D721Med (cell line): ENCODE data around the gene EIF2D.
A peak's percentile ranks its signal among the peaks of the same experiment; 100 is the strongest.

ENCODE experiments used
- DNase-seq: peaks from one replicate; pipeline ENCODE4 v3.0.0; 2011; ENCODE audit warnings: low spot score; ENCODE audit not compliant: insufficient read length
- FAIRE-seq: peaks from 2 replicates; lab custom pipeline; 2011; peaks lifted over from hg19 to GRCh38; lab: Jason Lieb, UNC
- CTCF ChIP-seq: IDR thresholded peaks from 2 replicates; pipeline ENCODE4 v1.5.1; 2012; ENCODE audit warnings: mild to moderate bottlenecking, control low read depth; ENCODE audit not compliant: insufficient read depth; ENCODE audit errors: missing control alignments

The EIF2D gene

GRCh38 chr1:206612129-206612876, at the start of gene EIF2D:
Gene EIF2D, minus strand, starts transcription at chr1:206612465. Its CDS starts 123 bp downstream, at chr1:206612342.
- peak; percentile 100 for DNase-seq
- FAIRE-seq, result no peak
- peak; percentile 88 for TF ChIP-seq CTCF

GRCh38 chr1:206661161-206661820, 49.0 kb upstream of the EIF2D start:
- no peak for TF ChIP-seq CTCF
- FAIRE-seq, result no peak
- DNase-seq, result no peak

- FAIRE-seq (no peak), DNase-seq (no peak)
- no peak for TF ChIP-seq CTCF
These were observed 47.9 kb upstream of the EIF2D start for GRCh38 chr1:206660136-206660535.

GRCh38 chr1:206658981-206659273, 46.7 kb upstream of the EIF2D start:
- no peak for TF ChIP-seq CTCF
- DNase-seq (no peak), FAIRE-seq (no peak)

GRCh38 chr1:206658264-206658980, 46.2 kb upstream of the EIF2D start:
- peak; percentile 36 for TF ChIP-seq CTCF
- DNase-seq (no peak), FAIRE-seq (no peak)

- FAIRE-seq (no peak), DNase-seq (no peak)
- no peak for TF ChIP-seq CTCF
These were observed 45.5 kb upstream of the EIF2D start for GRCh38 chr1:206657751-206658150.
